WTC11 (cell line): ENCODE data around the gene SNX19.

Experiments
- ATF1 ChIP-seq: sonication (generic); formaldehyde crosslinking; IDR thresholded peaks from 2 replicates; pipeline ENCODE4 v1.8.1; 2023; ENCODE audit warnings: mild to moderate bottlenecking, moderate library complexity, missing genetic modification reagents
- CREB1 ChIP-seq: sonication (generic); formaldehyde crosslinking; IDR thresholded peaks from 2 replicates; pipeline ENCODE4 v1.8.0; 2023; ENCODE audit warnings: mild to moderate bottlenecking, missing genetic modification reagents
- E2F5 ChIP-seq: sonication (generic); formaldehyde crosslinking; IDR thresholded peaks from 2 replicates; pipeline ENCODE4 v1.8.1; 2022; ENCODE audit warnings: mild to moderate bottlenecking, moderate library complexity, missing genetic modification reagents
- GABPB1 ChIP-seq: sonication (generic); formaldehyde crosslinking; IDR thresholded peaks from 2 replicates; pipeline ENCODE4 v1.8.1; 2023; ENCODE audit warnings: mild to moderate bottlenecking, missing genetic modification reagents
- IRF1 ChIP-seq: sonication (generic); formaldehyde crosslinking; IDR thresholded peaks from 2 replicates; pipeline ENCODE4 v1.8.0; 2023; ENCODE audit warnings: missing genetic modification reagents
- NR1H2 ChIP-seq: sonication (generic); formaldehyde crosslinking; IDR thresholded peaks from 2 replicates; pipeline ENCODE4 v1.9.0; 2021; ENCODE audit warnings: mild to moderate bottlenecking, moderate library complexity, missing genetic modification reagents
- RORB ChIP-seq: fragments of 250-450 bp; sonication (Bioruptor Pico); IDR thresholded peaks from 2 replicates; pipeline ENCODE4 v1.9.0; 2021; ENCODE audit warnings: mild to moderate bottlenecking
- TEAD1 ChIP-seq: sonication (generic); formaldehyde crosslinking; IDR thresholded peaks from 2 replicates; pipeline ENCODE4 v1.8.0; 2022; ENCODE audit warnings: mild to moderate bottlenecking, missing genetic modification reagents
- ZNF138 ChIP-seq: sonication (generic); formaldehyde crosslinking; conservative IDR thresholded peaks from 2 replicates; pipeline ENCODE4 v1.8.1; 2022; ENCODE audit warnings: mild to moderate bottlenecking, moderate library complexity, missing genetic modification reagents
- TF ChIP-seq, protein P1 (sequence below): sonication (generic); formaldehyde crosslinking; IDR thresholded peaks from 2 replicates; pipeline ENCODE4 v1.8.1; 2023; ENCODE audit warnings: mild to moderate bottlenecking, missing genetic modification reagents, moderate library complexity
- TF ChIP-seq, protein P2 (sequence below): fragments of 200-600 bp; IDR thresholded peaks from 2 replicates; pipeline ENCODE4 v1.8.0; 2022; ENCODE audit warnings: antibody characterized with exemption
- TF ChIP-seq, protein P3 (sequence below): sonication (generic); formaldehyde crosslinking; IDR thresholded peaks from 2 replicates; pipeline ENCODE4 v1.8.0; 2022; ENCODE audit warnings: mild to moderate bottlenecking, missing genetic modification reagents
- TF ChIP-seq, protein P4 (sequence below): sonication (generic); formaldehyde crosslinking; IDR thresholded peaks from 2 replicates; pipeline ENCODE4 v1.8.1; 2022; ENCODE audit warnings: low read depth, missing genetic modification reagents, borderline replicate concordance

GRCh38 chr11:130890039-130890745 lies 26.1 kb downstream of the SNX19 start:
- TF ChIP-seq, protein P1, sequence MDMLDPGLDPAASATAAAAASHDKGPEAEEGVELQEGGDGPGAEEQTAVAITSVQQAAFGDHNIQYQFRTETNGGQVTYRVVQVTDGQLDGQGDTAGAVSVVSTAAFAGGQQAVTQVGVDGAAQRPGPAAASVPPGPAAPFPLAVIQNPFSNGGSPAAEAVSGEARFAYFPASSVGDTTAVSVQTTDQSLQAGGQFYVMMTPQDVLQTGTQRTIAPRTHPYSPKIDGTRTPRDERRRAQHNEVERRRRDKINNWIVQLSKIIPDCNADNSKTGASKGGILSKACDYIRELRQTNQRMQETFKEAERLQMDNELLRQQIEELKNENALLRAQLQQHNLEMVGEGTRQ (CRISPR knock-in tag), result no peak
- TF ChIP-seq, protein P2, sequence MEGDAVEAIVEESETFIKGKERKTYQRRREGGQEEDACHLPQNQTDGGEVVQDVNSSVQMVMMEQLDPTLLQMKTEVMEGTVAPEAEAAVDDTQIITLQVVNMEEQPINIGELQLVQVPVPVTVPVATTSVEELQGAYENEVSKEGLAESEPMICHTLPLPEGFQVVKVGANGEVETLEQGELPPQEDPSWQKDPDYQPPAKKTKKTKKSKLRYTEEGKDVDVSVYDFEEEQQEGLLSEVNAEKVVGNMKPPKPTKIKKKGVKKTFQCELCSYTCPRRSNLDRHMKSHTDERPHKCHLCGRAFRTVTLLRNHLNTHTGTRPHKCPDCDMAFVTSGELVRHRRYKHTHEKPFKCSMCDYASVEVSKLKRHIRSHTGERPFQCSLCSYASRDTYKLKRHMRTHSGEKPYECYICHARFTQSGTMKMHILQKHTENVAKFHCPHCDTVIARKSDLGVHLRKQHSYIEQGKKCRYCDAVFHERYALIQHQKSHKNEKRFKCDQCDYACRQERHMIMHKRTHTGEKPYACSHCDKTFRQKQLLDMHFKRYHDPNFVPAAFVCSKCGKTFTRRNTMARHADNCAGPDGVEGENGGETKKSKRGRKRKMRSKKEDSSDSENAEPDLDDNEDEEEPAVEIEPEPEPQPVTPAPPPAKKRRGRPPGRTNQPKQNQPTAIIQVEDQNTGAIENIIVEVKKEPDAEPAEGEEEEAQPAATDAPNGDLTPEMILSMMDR, result no peak
- TF ChIP-seq RORB (no peak), ZNF138 (CRISPR knock-in tag) (no peak), IRF1 (CRISPR knock-in tag) (no peak), CREB1 (CRISPR knock-in tag) (no peak), TEAD1 (CRISPR knock-in tag) (no peak), E2F5 (no peak), NR1H2 (no peak), ATF1 (no peak), GABPB1 (CRISPR knock-in tag) (no peak)
- TF ChIP-seq, protein P3, sequence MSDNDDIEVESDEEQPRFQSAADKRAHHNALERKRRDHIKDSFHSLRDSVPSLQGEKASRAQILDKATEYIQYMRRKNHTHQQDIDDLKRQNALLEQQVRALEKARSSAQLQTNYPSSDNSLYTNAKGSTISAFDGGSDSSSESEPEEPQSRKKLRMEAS (CRISPR knock-in tag), result no peak
- TF ChIP-seq, protein P4, sequence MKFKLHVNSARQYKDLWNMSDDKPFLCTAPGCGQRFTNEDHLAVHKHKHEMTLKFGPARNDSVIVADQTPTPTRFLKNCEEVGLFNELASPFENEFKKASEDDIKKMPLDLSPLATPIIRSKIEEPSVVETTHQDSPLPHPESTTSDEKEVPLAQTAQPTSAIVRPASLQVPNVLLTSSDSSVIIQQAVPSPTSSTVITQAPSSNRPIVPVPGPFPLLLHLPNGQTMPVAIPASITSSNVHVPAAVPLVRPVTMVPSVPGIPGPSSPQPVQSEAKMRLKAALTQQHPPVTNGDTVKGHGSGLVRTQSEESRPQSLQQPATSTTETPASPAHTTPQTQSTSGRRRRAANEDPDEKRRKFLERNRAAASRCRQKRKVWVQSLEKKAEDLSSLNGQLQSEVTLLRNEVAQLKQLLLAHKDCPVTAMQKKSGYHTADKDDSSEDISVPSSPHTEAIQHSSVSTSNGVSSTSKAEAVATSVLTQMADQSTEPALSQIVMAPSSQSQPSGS, result no peak
